KMS-11 (cell line): ENCODE measurements around the gene CSHL1.

Experiments
- H2AFZ ChIP-seq: fragments of 200-600 bp; sonication (generic); 2 replicates; pipeline ENCODE4 v1.6.1; 2016; ENCODE audit warnings: antibody characterized with exemption, mixed run types, low read depth
- H3K27ac ChIP-seq: fragments of 200-600 bp; sonication (generic); 2 replicates; pipeline ENCODE4 v1.6.1; 2016; ENCODE audit warnings: mild to moderate bottlenecking, mixed run types
- H3K27me3 ChIP-seq: fragments of 200-600 bp; sonication (generic); 2 replicates; pipeline ENCODE4 v1.6.1; 2017; ENCODE audit warnings: mild to moderate bottlenecking, low read depth, mixed run types, moderate library complexity; ENCODE audit not compliant: insufficient read depth
- H3K36me3 ChIP-seq: fragments of 200-600 bp; sonication (generic); 2 replicates; pipeline ENCODE4 v1.6.1; 2017; ENCODE audit warnings: mild to moderate bottlenecking, mixed run types; ENCODE audit not compliant: insufficient read depth
- H3K4me1 ChIP-seq: fragments of 200-600 bp; sonication (generic); 2 replicates; pipeline ENCODE4 v1.6.1; 2016; ENCODE audit warnings: mild to moderate bottlenecking, low read depth, mixed run types; ENCODE audit not compliant: poor library complexity, severe bottlenecking
- H3K4me2 ChIP-seq: fragments of 200-600 bp; sonication (generic); 2 replicates; pipeline ENCODE4 v1.7.0; 2016; ENCODE audit warnings: mild to moderate bottlenecking, mixed run types
- H3K4me3 ChIP-seq: fragments of 200-600 bp; sonication (generic); IDR thresholded peaks from 2 replicates; pipeline ENCODE4 v1.6.1; 2017; ENCODE audit warnings: low read depth, low read length, mixed read lengths; ENCODE audit not compliant: insufficient read depth
- H3K79me2 ChIP-seq: fragments of 200-600 bp; sonication (generic); 2 replicates; pipeline ENCODE4 v1.6.1; 2016; ENCODE audit warnings: low read depth, mixed run types; ENCODE audit not compliant: insufficient read depth
- H3K9ac ChIP-seq: fragments of 200-600 bp; sonication (generic); 2 replicates; pipeline ENCODE4 v1.6.1; 2016; ENCODE audit warnings: mild to moderate bottlenecking, mixed run types
- H4K20me1 ChIP-seq: fragments of 200-600 bp; sonication (generic); 2 replicates; pipeline ENCODE4 v1.6.1; 2016; ENCODE audit warnings: mild to moderate bottlenecking, mixed run types; ENCODE audit not compliant: insufficient read depth
- TF ChIP-seq, protein P1 (sequence below): fragments of 200-600 bp; sonication (generic); conservative IDR thresholded peaks from 2 replicates; pipeline ENCODE4 v1.6.1; 2017; ENCODE audit warnings: low read depth, mild to moderate bottlenecking, antibody characterized with exemption, low read length, moderate library complexity, mixed read lengths

CSHL1 gene

DNA sequence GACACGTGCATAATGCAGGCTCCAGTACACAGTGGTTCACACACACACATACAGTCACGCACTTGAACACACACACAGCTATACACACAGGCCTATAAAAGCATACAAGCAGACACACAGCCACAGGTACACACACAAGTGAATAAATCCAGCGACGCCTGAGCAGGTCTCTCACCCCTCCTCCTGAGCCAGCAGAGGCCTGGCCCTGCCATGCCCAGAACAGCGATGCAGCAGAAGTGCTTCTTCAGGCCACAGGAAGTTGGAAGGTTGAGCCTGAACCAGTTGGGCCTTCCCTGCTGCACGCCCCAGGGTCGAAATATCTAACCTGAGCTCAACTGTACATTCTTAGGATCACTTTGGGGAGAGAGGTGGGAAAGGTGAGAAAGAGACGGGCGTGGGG is 28.3 kb upstream of the CSHL1 start:
- no peak overlapping the region for H2AFZ ChIP-seq
- no peak overlapping the region for H3K27ac ChIP-seq
- H3K27me3 ChIP-seq = no peaks in the 10 kb centered on the region; the same call in 1 of the 2 replicates
- TF ChIP-seq, protein P1, sequence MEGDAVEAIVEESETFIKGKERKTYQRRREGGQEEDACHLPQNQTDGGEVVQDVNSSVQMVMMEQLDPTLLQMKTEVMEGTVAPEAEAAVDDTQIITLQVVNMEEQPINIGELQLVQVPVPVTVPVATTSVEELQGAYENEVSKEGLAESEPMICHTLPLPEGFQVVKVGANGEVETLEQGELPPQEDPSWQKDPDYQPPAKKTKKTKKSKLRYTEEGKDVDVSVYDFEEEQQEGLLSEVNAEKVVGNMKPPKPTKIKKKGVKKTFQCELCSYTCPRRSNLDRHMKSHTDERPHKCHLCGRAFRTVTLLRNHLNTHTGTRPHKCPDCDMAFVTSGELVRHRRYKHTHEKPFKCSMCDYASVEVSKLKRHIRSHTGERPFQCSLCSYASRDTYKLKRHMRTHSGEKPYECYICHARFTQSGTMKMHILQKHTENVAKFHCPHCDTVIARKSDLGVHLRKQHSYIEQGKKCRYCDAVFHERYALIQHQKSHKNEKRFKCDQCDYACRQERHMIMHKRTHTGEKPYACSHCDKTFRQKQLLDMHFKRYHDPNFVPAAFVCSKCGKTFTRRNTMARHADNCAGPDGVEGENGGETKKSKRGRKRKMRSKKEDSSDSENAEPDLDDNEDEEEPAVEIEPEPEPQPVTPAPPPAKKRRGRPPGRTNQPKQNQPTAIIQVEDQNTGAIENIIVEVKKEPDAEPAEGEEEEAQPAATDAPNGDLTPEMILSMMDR = no peak
- H3K4me3 ChIP-seq = no peak overlapping the region
- no peaks in the 10 kb centered on the region for H4K20me1 ChIP-seq
- no peak overlapping the region for H3K9ac ChIP-seq
- no peaks in the 10 kb centered on the region for H3K4me1 ChIP-seq
- H3K36me3 ChIP-seq = no peaks in the 10 kb centered on the region
- H3K4me2 ChIP-seq = no peak overlapping the region
- H3K79me2 ChIP-seq = no peaks in the 10 kb centered on the region

DNA sequence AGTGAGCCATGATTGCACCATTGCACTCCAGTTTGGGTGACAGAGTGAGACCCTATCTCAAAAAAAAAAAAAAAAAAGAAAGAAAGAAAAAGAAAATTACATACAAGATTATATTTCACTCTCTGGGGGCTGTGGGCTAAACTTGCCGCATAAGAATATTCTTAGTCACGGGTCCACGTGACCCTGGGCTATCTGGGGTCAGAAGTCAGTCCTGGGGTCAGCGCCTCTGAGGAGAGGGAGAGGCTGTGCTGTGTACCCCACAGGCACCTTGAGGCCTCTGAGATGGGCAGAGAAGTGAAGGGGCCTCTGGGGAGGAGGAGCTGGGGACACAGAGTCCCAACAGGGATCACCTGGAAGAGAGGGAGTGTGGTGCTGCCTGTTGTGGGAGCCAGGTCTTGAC is 26.9 kb upstream of the CSHL1 start:
- no peaks in the 10 kb centered on the region for H3K36me3 ChIP-seq
- H3K4me2 ChIP-seq = no peak overlapping the region
- H2AFZ ChIP-seq = no peak overlapping the region
- H3K9ac ChIP-seq = no peak overlapping the region
- TF ChIP-seq, protein P1 = no peak
- no peak overlapping the region for H3K27ac ChIP-seq
- no peaks in the 10 kb centered on the region; the same call in 1 of the 2 replicates for H3K27me3 ChIP-seq
- H3K4me1 ChIP-seq = no peaks in the 10 kb centered on the region
- no peaks in the 10 kb centered on the region for H3K79me2 ChIP-seq
- no peak overlapping the region for H3K4me3 ChIP-seq
- H4K20me1 ChIP-seq = no peaks in the 10 kb centered on the region

DNA sequence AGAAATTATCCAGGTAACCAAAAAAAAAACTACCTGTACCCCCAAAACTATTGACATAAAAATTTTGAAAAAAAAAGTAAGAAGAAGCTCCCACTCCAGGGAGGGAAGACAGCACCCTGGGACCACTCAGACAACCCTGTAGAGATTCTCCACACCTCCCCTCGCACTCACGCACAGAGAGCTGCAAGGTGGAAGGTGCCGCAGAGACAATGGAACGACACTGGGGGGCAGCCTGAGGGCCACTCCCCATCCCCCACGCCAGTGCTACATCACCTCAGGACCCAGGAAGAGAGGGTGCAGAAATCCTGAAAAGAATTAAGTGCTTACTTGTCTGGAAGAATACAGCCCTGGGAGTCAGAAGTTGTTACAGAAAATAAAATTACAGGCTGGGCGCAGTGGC is 26.3 kb upstream of the CSHL1 start:
- TF ChIP-seq, protein P1 = no peak
- Histone ChIP-seq H3K36me3 (no peaks in the 10 kb centered on the region), H3K27ac (no peak overlapping the region), H4K20me1 (no peaks in the 10 kb centered on the region), H3K9ac (no peak overlapping the region), H3K79me2 (no peaks in the 10 kb centered on the region), H3K4me2 (no peak overlapping the region), H3K4me3 (no peak overlapping the region), H3K27me3 (no peaks in the 10 kb centered on the region; the same call in 1 of the 2 replicates), H3K4me1 (no peaks in the 10 kb centered on the region), H2AFZ (no peak overlapping the region)

DNA sequence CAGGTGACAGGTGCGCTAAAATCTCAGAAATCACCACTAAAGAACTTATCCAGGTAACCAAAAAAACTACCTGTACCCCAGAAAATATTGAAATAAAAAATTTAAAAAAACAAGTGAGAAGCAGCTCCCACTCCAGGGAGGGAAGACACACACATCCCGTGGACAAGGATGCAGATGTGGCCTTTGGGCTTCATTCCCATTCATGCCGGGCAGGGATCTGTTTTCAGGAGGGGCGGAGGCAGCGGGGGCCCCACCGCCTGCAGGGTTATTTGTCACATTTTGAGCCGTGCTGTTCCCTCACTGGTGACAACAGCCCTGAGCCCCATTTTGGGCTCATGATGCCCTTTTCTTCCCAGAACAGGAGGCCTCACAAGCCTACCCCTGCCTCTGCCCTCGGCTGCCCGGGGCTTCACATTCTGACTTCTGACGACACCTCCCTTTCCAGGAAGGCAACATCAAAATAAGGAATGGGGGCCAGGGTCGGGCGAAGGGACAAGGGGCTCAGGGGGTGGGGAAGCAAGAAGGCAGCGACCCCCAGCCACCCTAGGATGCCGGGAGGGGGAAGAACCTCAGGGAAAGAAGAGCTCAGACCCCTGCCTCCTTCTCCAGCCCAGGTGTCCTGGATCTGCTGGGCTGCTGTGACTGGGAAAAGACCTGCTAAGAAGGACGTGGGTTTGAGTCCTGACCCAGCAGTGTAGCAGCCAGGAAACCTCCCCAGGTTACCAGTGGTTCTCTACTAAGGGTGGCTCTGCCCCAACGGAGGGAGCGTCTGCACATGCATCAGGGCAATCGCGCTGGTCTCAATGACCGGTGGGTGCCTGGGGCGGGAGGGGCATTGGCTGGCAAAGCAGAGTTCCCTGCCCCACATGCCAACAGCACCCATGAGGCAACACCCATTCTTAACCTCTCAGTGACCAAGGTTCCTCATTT is 23.4 kb upstream of the CSHL1 start:
- Histone ChIP-seq H3K79me2 (no peaks in the 10 kb centered on the region), H3K4me2 (no peak overlapping the region), H3K4me1 (no peaks in the 10 kb centered on the region), H3K9ac (no peak overlapping the region), H3K27me3 (no peaks in the 10 kb centered on the region), H4K20me1 (no peaks in the 10 kb centered on the region), H3K4me3 (no peak overlapping the region), H3K27ac (no peak overlapping the region), H2AFZ (no peak overlapping the region), H3K36me3 (no peaks in the 10 kb centered on the region)
- TF ChIP-seq, protein P1 = no peak
